K562 (cell line): ENCODE data around the gene SYVN1. TPM values are rescaled to one million over a fixed set of nuclear protein-coding genes. Genes with fewer than 3 reads are reported as not detected.

Experiments
- ATAC-seq: fragments of 200-7000 bp; cut with Tn5 transposase; 3 replicates; pipeline ENCODE4 v1.9.1; 2020; ENCODE audit warnings: moderate library complexity
- BruUV-seq: library from RNA; stranded (reverse); fragments of 400-500 nt; replicated peaks from 2 replicates; lab custom pipeline; 2021; lab: Mats Ljungman, UMichigan
- CTCF ChIA-PET: fragments of 300-600 bp; formaldehyde crosslinking; extraction: SDS; loops from one replicate; lab custom pipeline; 2021; ENCODE audit warnings: low intra/inter-chr PET ratio; lab: Yijun Ruan, JAX
- POLR2A ChIA-PET: fragments of 300-600, 350-650 bp; sonication (Branson Sonifier 250); formaldehyde crosslinking; extraction: SDS; loops from one replicate; lab custom pipeline; 2021; ENCODE audit warnings: antibody characterized with exemption, inconsistent platforms; lab: Yijun Ruan, JAX
- DNase-seq, 4 experiments: peaks; one replicate each; pipeline versions ENCODE4 v3.0.0 to v3.0.0-alpha.2; 2011 to 2018; ENCODE audit warnings: low spot score in 3 of 4, mixed read lengths in 3 of 4; ENCODE audit errors: extremely low read depth in 1 of 4
- FAIRE-seq: peaks from 2 replicates; lab custom pipeline; 2011; peaks lifted over from hg19 to GRCh38; lab: Jason Lieb, UNC
- H2AFZ ChIP-seq: 2 replicates; pipeline ENCODE4 v1.6.0; 2011; ENCODE audit warnings: low read depth, low read length, control low read depth, inconsistent platforms
- H3K27ac ChIP-seq: fragments of 200-600 bp; 3 replicates; pipeline ENCODE4 v1.8.0; 2011; ENCODE audit warnings: low read depth, mild to moderate bottlenecking, control low read depth, inconsistent platforms, low read length, moderate library complexity, mixed read lengths; ENCODE audit errors: extremely low read depth
- H3K27me3 ChIP-seq, 2 experiments: fragments of 300-600 bp in 1 of 2; 2 replicates in 1 of 2; 3 replicates in 1 of 2; pipeline versions ENCODE4 v1.6.0 to v1.8.0; 2011; ENCODE audit warnings: inconsistent platforms in 2 of 2, low read length in 2 of 2, mild to moderate bottlenecking in 1 of 2, mixed read lengths in 1 of 2, moderate library complexity in 1 of 2; ENCODE audit not compliant: control insufficient read depth in 2 of 2, insufficient read depth in 2 of 2
- H3K36me3 ChIP-seq: fragments of 300-600 bp; 3 replicates; pipeline ENCODE4 v1.8.0; 2011; ENCODE audit warnings: mild to moderate bottlenecking, low read length, inconsistent platforms; ENCODE audit not compliant: control insufficient read depth, insufficient read depth
- H3K4me1 ChIP-seq, 2 experiments: fragments of 200-600 bp in 1 of 2; replicated peaks in 1 of 2; 2 replicates in 1 of 2; 3 replicates in 1 of 2; pipeline versions ENCODE4 v1.5.1 to v1.8.0; 2011; ENCODE audit warnings: inconsistent platforms in 2 of 2, low read length in 2 of 2, mild to moderate bottlenecking in 1 of 2, mixed read lengths in 1 of 2, moderate library complexity in 1 of 2; ENCODE audit not compliant: control insufficient read depth in 2 of 2, insufficient read depth in 2 of 2
- H3K4me2 ChIP-seq: 2 replicates; pipeline ENCODE4 v1.6.1; 2011; ENCODE audit warnings: low read length, control low read depth, inconsistent platforms, mixed read lengths; ENCODE audit not compliant: insufficient read depth
- H3K4me3 ChIP-seq: fragments of 200-600 bp; sonication (generic), shearing (Covaris generic); 2 replicates; pipeline ENCODE4 v1.5.1; 2016; ENCODE audit warnings: control low read depth, inconsistent platforms
- H3K79me2 ChIP-seq: fragments of 200-600 bp; 3 replicates; pipeline ENCODE4 v1.8.0; 2011; ENCODE audit warnings: low read length, inconsistent platforms; ENCODE audit not compliant: control insufficient read depth, insufficient read depth
- H3K9ac ChIP-seq, 2 experiments: 2 replicates each; pipeline versions ENCODE4 v1.6.0 to v1.6.1; 2011; ENCODE audit warnings: low read depth in 2 of 2, low read length in 2 of 2, control low read depth in 1 of 2, inconsistent platforms in 1 of 2, mild to moderate bottlenecking in 1 of 2, mixed read lengths in 1 of 2; ENCODE audit not compliant: insufficient read depth in 1 of 2
- H3K9me1 ChIP-seq: one replicate; pipeline ENCODE4 v1.6.0; 2011; ENCODE audit warnings: inconsistent platforms, mild to moderate bottlenecking, low read length, moderate library complexity; ENCODE audit not compliant: control insufficient read depth, insufficient read depth
- H3K9me3 ChIP-seq: replicated peaks from 2 replicates; pipeline ENCODE4 v1.5.1; 2011; ENCODE audit warnings: low read depth, low read length, inconsistent platforms; ENCODE audit not compliant: control insufficient read depth, insufficient read depth
- H4K20me1 ChIP-seq: replicated peaks from 2 replicates; pipeline ENCODE4 v1.6.1; 2011; ENCODE audit warnings: low read length, inconsistent platforms, mixed read lengths; ENCODE audit not compliant: control insufficient read depth, insufficient read depth
- CBFA2T3 ChIP-seq: fragments of 450-650 bp; IDR thresholded peaks from 2 replicates; pipeline ENCODE4 v1.6.1; 2017
- ETS1 ChIP-seq: conservative IDR thresholded peaks from 2 replicates; pipeline ENCODE4 v1.6.1; 2011; ENCODE audit warnings: low read depth, mild to moderate bottlenecking, low read length; ENCODE audit not compliant: control insufficient read depth
- HSF4 ChIP-seq: fragments of 250-450 bp; sonication (Bioruptor Pico); IDR thresholded peaks from 2 replicates; pipeline ENCODE4 v2.1.2; 2022; ENCODE audit warnings: mild to moderate bottlenecking, moderate library complexity, borderline replicate concordance
- MED1 ChIP-seq: sonication (generic); formaldehyde crosslinking; IDR thresholded peaks from 2 replicates; pipeline ENCODE4 v1.8.1; 2023; ENCODE audit warnings: missing genetic modification reagents, borderline replicate concordance
- POLR2G ChIP-seq: fragments of 200-400 bp; formaldehyde crosslinking; IDR thresholded peaks from 2 replicates; pipeline ENCODE4 v1.6.1; 2017; ENCODE audit warnings: low read depth, mild to moderate bottlenecking, antibody characterized with exemption, low read length, moderate library complexity
- SAFB2 ChIP-seq: fragments of 200-400 bp; formaldehyde crosslinking; IDR thresholded peaks from 2 replicates; pipeline ENCODE4 v1.6.1; 2018; ENCODE audit warnings: borderline replicate concordance, low read length, low read depth, moderate library complexity; ENCODE audit not compliant: severe bottlenecking
- TCF3 ChIP-seq: sonication (generic); formaldehyde crosslinking; IDR thresholded peaks from 2 replicates; pipeline ENCODE4 v1.4.0; 2020; ENCODE audit warnings: mild to moderate bottlenecking, missing genetic modification reagents
- ZNF212 ChIP-seq: fragments of 450-650 bp; formaldehyde crosslinking; IDR thresholded peaks from 2 replicates; pipeline ENCODE4 v1.4.0; 2020; ENCODE audit warnings: mild to moderate bottlenecking
- ZNF785 ChIP-seq: fragments of 250-450 bp; sonication (Bioruptor Pico); IDR thresholded peaks from 2 replicates; pipeline ENCODE4 v1.4.0; 2020; ENCODE audit warnings: mild to moderate bottlenecking
- WGBS: fragments of 100-300 bp; shearing (Covaris generic); methylation state at CpG from one replicate; pipeline ENCODE4 v1.1.6; 2016; ENCODE audit warnings: low coverage, mixed read lengths; ENCODE audit not compliant: insufficient coverage; ENCODE audit errors: missing lambda C conversion rate; 5-methylcytosine and 5-hydroxymethylcytosine counted together
- in situ Hi-C: fragments of 300-500 bp; cut with MboI; formaldehyde crosslinking; loops from 4 replicates; pipeline ENCODE4 v1.15.0; 2018; ENCODE audit warnings: inconsistent platforms, mixed read lengths
- intact Hi-C: fragments of 100-400 bp; cut with micrococcal nuclease; formaldehyde crosslinking; loops from 2 replicates; pipeline ENCODE4 v1.14.2; 2022
- polyA plus RNA-seq, 8 experiments: library from polyadenylated mRNA; depleted of rRNA in 4 of 8; stranded (reverse) in 5 of 8; unstranded in 3 of 8; fragments of >200 nt; fragmentation: Nextera tagmentation in 2 of 8; fragmentation: Illumina TruSeq in 1 of 8; extraction: Ambion mirVana in 2 of 8; extraction: Trizol in 1 of 8; gene quantifications; 2 replicates each; pipeline versions ENCODE4 v1.2.1 to v1.2.3, GENCODE V29; 2011 to 2014; ENCODE audit warnings: inconsistent platforms in 1 of 8, missing spikeins in 1 of 8
- total RNA-seq, 7 experiments: library from RNA; depleted of rRNA in 6 of 7; stranded (reverse); fragments of >200 nt in 6 of 7; fragmentation: Illumina TruSeq in 2 of 7; extraction: Trizol in 2 of 7; gene quantifications; 2 replicates each; pipeline versions ENCODE4 v1.2.1 to v1.2.3, GENCODE V29; 2011 to 2021; ENCODE audit warnings: low replicate concordance in 1 of 7

The SYVN1 gene
- total and polyA plus RNA-seq, 9 of the 15 experiments (the other 6 are each of a cell fraction or from before 2014, with no cell fraction given): 0.41 to 47.4 (median 9.9) TPM

DNA sequence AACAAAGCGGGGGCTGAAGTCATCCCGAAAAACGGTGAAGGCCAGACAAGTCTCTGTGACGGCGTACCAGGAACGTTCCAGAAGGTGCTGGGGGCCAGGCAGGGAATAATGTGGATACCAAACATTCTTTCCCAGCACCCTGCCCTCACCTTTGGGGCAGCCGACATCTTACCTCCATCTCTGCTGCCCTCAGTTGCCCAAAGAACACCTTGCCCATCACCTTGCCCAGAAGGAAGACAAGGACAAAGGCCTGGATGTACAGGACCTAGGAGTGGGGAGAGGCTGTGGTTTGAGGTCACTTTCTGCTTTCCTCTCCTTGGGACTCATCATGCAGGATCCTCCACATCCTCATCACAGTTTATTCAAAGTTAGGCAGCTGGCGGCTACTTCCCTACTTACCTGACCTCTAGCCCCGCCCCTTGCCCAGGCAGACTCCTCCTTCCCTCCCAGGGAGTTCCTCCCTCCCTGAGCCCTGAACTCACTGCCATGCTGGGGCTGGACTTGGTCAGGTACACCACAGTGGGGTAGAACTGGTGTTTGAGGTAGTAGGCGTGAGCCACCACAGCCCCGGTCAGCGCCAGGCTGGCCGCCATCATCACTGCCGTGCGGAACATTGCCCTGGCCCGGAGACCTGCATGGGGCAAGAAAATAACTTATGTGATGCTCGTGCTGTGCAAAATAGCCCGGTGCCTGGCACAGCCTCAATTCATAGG lies 1.2 kb downstream of the SYVN1 start (continued):
- no peak for TF ChIP-seq ETS1
- no peak for TF ChIP-seq HSF4 (CRISPR knock-in tag)
- no peak for TF ChIP-seq SAFB2
- no peak for TF ChIP-seq MED1 (CRISPR knock-in tag)

- TF ChIP-seq TCF3 (CRISPR knock-in tag) (0 out of 2 replicates have a peak, but pooled peaks have one; percentile 35), POLR2G (no peak), ZNF212 (no peak), ZNF785 (CRISPR knock-in tag) (no peak), CBFA2T3 (peak; percentile 49)
- no peak for FAIRE-seq
- BruUV-seq: no TSS peak
- DNase-seq: peak in 1 of 4 experiments; percentile 63
- H3K9ac ChIP-seq: peak overlapping the region; percentile 98 to 99
- H3K27ac ChIP-seq: peak overlapping the region; percentile 47; the same call in 2 of the 3 replicates
- POLR2A ChIA-PET: interaction anchor here (0.6 to 8.4 kb wide), 5 partner anchors 12 to 136 kb away, joined by 3 to 182 read pairs (median 4); partner anchors contain the start of genes BATF2, FAU, MRPL49 and SPDYC
- in situ Hi-C loops (no loop called here), intact Hi-C loops (no loop called here)
- peak overlapping the region; percentile 98 for H3K4me2 ChIP-seq
- ATAC-seq: no peak
- H3K36me3 ChIP-seq: peaks cover 55% of the 10 kb centered on the region
- CTCF ChIA-PET: no interaction called here
- H3K9me1 ChIP-seq: peaks cover 4% of the 10 kb centered on the region
- peaks cover 41% of the 10 kb centered on the region for H3K79me2 ChIP-seq
- WGBS: 49% methylated on average over 8 of the region's 10 CpGs
- no peaks in the 10 kb centered on the region for H3K9me3 ChIP-seq
- peaks cover 21 to 49% of the 10 kb centered on the region in 2 experiments; a peak in 4 of 5 replicates for H3K4me1 ChIP-seq
- H3K4me3 ChIP-seq: peak overlapping the region; percentile 96; the same call in 1 of the 2 replicates
- H2AFZ ChIP-seq: no peak overlapping the region
- no peaks in the 10 kb centered on the region; a peak in 1 of 5 replicates for H3K27me3 ChIP-seq
- peaks cover 9% of the 10 kb centered on the region; the same call in 1 of the 2 replicates for H4K20me1 ChIP-seq
These were observed 1.9 kb downstream of the SYVN1 start for GRCh38 chr11:65132238-65132987.
